Transverse colon (tissue), 4 donors: Measurements from ENCODE around the gene CCDC73. TPM values are rescaled to one million over a fixed set of nuclear protein-coding genes. Genes with fewer than 3 reads are reported as not detected.
"Not testable (repeated sequence)": the region's sequence is repeated elsewhere in the genome, so short reads cannot be mapped to it uniquely, and the experiment has no call there.

Experiments used
- DNase-seq: peaks from one replicate; pipeline ENCODE4 v3.0.0-alpha.2; 2019
- H3K27ac ChIP-seq, 4 donors: fragments of 200-600 bp; sonication (generic); 2 replicates each; pipeline ENCODE4 v1.5.1; 2016 to 2018; ENCODE audit warnings: inconsistent platforms in 4 of 4
- H3K27me3 ChIP-seq: fragments of 200-600 bp; sonication (generic); 2 replicates; pipeline ENCODE4 v1.5.1; 2017; ENCODE audit warnings: inconsistent platforms
- H3K36me3 ChIP-seq, 4 donors: fragments of 200-600 bp; sonication (generic); 2 replicates each; pipeline ENCODE4 v1.5.1; 2017 to 2019; ENCODE audit warnings: inconsistent platforms in 4 of 4
- H3K4me1 ChIP-seq, 4 donors: fragments of 200-600 bp; sonication (generic); 2 replicates each; pipeline ENCODE4 v1.5.1; 2017 to 2020; ENCODE audit warnings: inconsistent platforms in 4 of 4
- H3K4me3 ChIP-seq, 4 donors: fragments of 200-600 bp; sonication (generic); 1 replicate in 1 of 4; 2 replicates in 3 of 4; pipeline versions ENCODE4 v1.5.1 to v1.6.1; 2017 to 2019; ENCODE audit warnings: inconsistent platforms in 4 of 4
- H3K9me3 ChIP-seq, 2 donors: fragments of 200-600 bp; sonication (generic); 2 replicates each; pipeline ENCODE4 v1.5.1; 2017 to 2019; ENCODE audit warnings: inconsistent platforms in 2 of 2
- CTCF ChIP-seq, 5 experiments: fragments of 200-600 bp in 3 of 5; fragments of 450-650 bp in 2 of 5; sonication (generic) in 3 of 5; IDR thresholded peaks; 1 replicate in 2 of 5; 2 replicates in 3 of 5; pipeline ENCODE4 v1.5.1; 2016 to 2017; ENCODE audit warnings: antibody characterized with exemption in 5 of 5, inconsistent platforms in 3 of 5, mild to moderate bottlenecking in 2 of 5, moderate library complexity in 1 of 5
- EP300 ChIP-seq: sonication (generic); formaldehyde crosslinking; IDR thresholded peaks from one replicate; pipeline ENCODE4 v1.6.1; 2017; ENCODE audit warnings: antibody characterized with exemption, low read depth
- POLR2A ChIP-seq: fragments of 450-650 bp; IDR thresholded peaks from one replicate; pipeline ENCODE4 v1.6.1; 2016; ENCODE audit warnings: antibody characterized with exemption, mild to moderate bottlenecking, moderate library complexity
- POLR2AphosphoS5 ChIP-seq, 3 donors: sonication (generic); formaldehyde crosslinking; IDR thresholded peaks; one replicate each; pipeline ENCODE4 v1.6.1; 2016; ENCODE audit warnings: antibody characterized with exemption in 3 of 3
- WGBS, 2 donors: methylation state at CpG; one replicate each; pipeline ENCODE4 v1.1.5; 2018; ENCODE audit warnings: low coverage in 1 of 2; 5-methylcytosine and 5-hydroxymethylcytosine counted together
- in situ Hi-C, 4 donors: fragments of 200-750 bp; cut with MboI; loops; one replicate each; pipeline versions ENCODE4 v1.15.0 to v1.15.1; 2017; ENCODE audit warnings: low sequenced_read_pairs in 3 of 4, low pct_ligation_motif_present in 1 of 4, low pct_unique_long_range_greater_than_20kb in 1 of 4
- intact Hi-C: fragments of 100-400 bp; cut with DNase I; formaldehyde crosslinking; loops from one replicate; pipeline ENCODE4 v1.15.1; 2023; ENCODE audit warnings: low total_unique reads
- total RNA-seq, 4 donors: library from RNA; depleted of rRNA; stranded (reverse); fragments of >200 nt; gene quantifications; one replicate each; pipeline ENCODE4 v1.1.0, GENCODE V29; 2016

The CCDC73 gene
- total RNA-seq, 4 donors from 2014 or later: not detected

DNA sequence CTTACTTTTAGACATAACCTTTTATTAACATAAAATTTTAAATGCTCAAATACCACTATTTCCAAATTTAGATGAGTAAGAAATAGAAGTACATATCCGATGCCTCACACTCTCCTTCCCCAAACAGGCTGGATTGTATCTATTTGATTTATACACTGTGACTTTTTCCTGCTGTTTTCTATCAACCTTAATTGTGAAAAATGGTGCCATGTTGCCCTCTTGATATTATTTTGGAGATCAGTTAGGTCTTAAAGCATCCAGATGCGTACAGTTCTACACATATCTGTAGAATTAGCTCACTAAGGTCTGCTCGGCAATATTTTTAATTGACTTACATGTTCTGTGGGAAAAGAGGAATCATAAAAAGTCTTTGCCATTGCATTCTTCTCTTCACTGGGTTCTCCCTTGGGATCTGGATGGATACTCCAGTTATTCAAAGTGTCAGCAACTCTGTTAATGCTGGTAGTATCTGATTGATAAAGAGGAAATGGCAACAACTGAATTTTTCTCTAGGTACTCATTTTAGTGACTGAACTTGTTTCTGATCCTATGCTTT is 183.6 kb downstream of the CCDC73 start:
- Histone ChIP-seq H3K4me1 (no peaks in the 10 kb centered on the region), H3K4me3 (no peak overlapping the region), H3K36me3 (no peaks in the 10 kb centered on the region), H3K9me3 (no peaks in the 10 kb centered on the region), H3K27me3 (no peaks in the 10 kb centered on the region), H3K27ac (no peak overlapping the region)
- WGBS, 2 donors: 85% methylated on average over 3 of the region's 3 CpGs
- TF ChIP-seq POLR2A (no peak), POLR2AphosphoS5 (IDR thresholded peaks at IDR 0.05) (no peak), EP300 (no peak), CTCF (IDR thresholded peaks at IDR 0.05) (no peak)
- in situ Hi-C loops (loop anchor here in 1 of 4 donors (25.0 kb wide), 1 partner anchor 299 kb away; no protein-coding TSS in a partner anchor), intact Hi-C loops (no loop called here)
- no peak for DNase-seq

GRCh38 chr11:32608826-32609225 is 185.6 kb downstream of the CCDC73 start:
- H3K36me3 ChIP-seq, H3K9me3 ChIP-seq, H3K4me1 ChIP-seq, intact Hi-C loops, DNase-seq, H3K4me3 ChIP-seq, H3K27me3 ChIP-seq, H3K27ac ChIP-seq: not testable (repeated sequence)
- 99% methylated on average over 4 of the region's 4 CpGs; no CpG with 5 or more reads in 1 of the 2 donors for WGBS, 2 donors
- in situ Hi-C loops: loop anchor here in 1 of 4 donors (25.0 kb wide), 1 partner anchor 297 kb away; no protein-coding TSS in a partner anchor

DNA sequence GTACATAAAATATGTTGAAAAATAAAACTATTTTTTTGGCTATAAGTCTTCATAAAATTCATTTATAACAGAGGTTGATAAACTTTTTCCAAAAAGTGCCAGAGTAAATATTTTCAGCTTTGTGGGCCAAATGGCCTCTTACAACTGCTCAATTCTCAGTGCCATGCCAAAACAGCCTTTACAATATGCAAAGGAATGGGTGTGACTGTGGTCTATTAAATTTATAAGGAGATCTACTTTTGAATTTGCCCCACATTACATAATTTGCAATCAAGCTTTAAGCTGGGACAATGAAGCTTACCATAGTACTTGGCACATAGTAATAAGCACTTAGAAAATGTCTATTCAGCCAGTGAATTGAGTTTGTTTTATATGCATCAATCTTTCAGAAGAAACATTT is 188.2 kb downstream of the CCDC73 start:
- DNase-seq: no peak
- no peak for TF ChIP-seq EP300
- no peak for TF ChIP-seq POLR2AphosphoS5 (IDR thresholded peaks at IDR 0.05)
- no peak for TF ChIP-seq CTCF (IDR thresholded peaks at IDR 0.05)
- TF ChIP-seq POLR2A: no peak
- H3K4me3 ChIP-seq: no peak overlapping the region
- in situ Hi-C loops: loop anchor here in 1 of 4 donors (25.0 kb wide), 1 partner anchor 294 kb away; no protein-coding TSS in a partner anchor
- H3K9me3 ChIP-seq: no peaks in the 10 kb centered on the region
- H3K36me3 ChIP-seq: peaks cover 0 to 30% (median 13%) of the 10 kb centered on the region in 4 donors
- no peak overlapping the region for H3K27ac ChIP-seq
- H3K27me3 ChIP-seq: no peaks in the 10 kb centered on the region
- peaks cover 0 to 10% (median 0%) of the 10 kb centered on the region in 4 donors for H3K4me1 ChIP-seq
- intact Hi-C loops: no loop called here

GRCh38 chr11:32602657-32603415 is 191.6 kb downstream of the CCDC73 start:
- Histone ChIP-seq H3K27me3 (no peaks in the 10 kb centered on the region), H3K27ac (no peak overlapping the region), H3K4me1 (peaks cover 0 to 10% (median 0%) of the 10 kb centered on the region in 4 donors), H3K9me3 (no peaks in the 10 kb centered on the region), H3K36me3 (peaks cover 0 to 60% (median 20%) of the 10 kb centered on the region in 4 donors), H3K4me3 (no peak overlapping the region)
- no peak for DNase-seq
- intact Hi-C loops: no loop called here
- WGBS, 2 donors: 39 to 52% methylated on average over 4 of the region's 4 CpGs
- TF ChIP-seq EP300: no peak
- TF ChIP-seq POLR2A: no peak
- no peak for TF ChIP-seq POLR2AphosphoS5 (IDR thresholded peaks at IDR 0.05)
- TF ChIP-seq CTCF (IDR thresholded peaks at IDR 0.05): no peak
- in situ Hi-C loops: loop anchor here in 1 of 4 donors (25.0 kb wide), 1 partner anchor 291 kb away; no protein-coding TSS in a partner anchor
